HepG2 (cell line): ENCODE results near the gene AK9.

Source experiments
- CBX1 ChIP-seq: IDR thresholded peaks from one replicate; pipeline ENCODE4 v1.6.1; 2016; ENCODE audit warnings: antibody characterized with exemption, low read depth
- CTCF ChIP-seq: sonication (generic); formaldehyde crosslinking; IDR thresholded peaks from 2 replicates; pipeline ENCODE4 v1.5.0; 2020; ENCODE audit warnings: mild to moderate bottlenecking, missing genetic modification reagents, moderate library complexity
- ELF4 ChIP-seq: sonication (generic); formaldehyde crosslinking; IDR thresholded peaks from 2 replicates; pipeline ENCODE4 v1.5.0; 2020; ENCODE audit warnings: missing genetic modification reagents, mild to moderate bottlenecking, moderate library complexity, borderline replicate concordance
- HNF4A ChIP-seq: sonication (generic); formaldehyde crosslinking; IDR thresholded peaks from 2 replicates; pipeline ENCODE4 v1.4.0; 2020; ENCODE audit warnings: missing genetic modification reagents
- JUN ChIP-seq: sonication (generic); formaldehyde crosslinking; IDR thresholded peaks from 2 replicates; pipeline ENCODE4 v1.4.0; 2020; ENCODE audit warnings: mild to moderate bottlenecking, missing genetic modification reagents
- MYC ChIP-seq: sonication (generic); formaldehyde crosslinking; IDR thresholded peaks from 2 replicates; pipeline ENCODE4 v1.9.0; 2021; ENCODE audit warnings: missing genetic modification reagents, borderline replicate concordance
- NFKB2 ChIP-seq: sonication (generic); formaldehyde crosslinking; IDR thresholded peaks from 2 replicates; pipeline ENCODE4 v1.4.0; 2020; ENCODE audit warnings: missing genetic modification reagents, borderline replicate concordance
- ONECUT2 ChIP-seq: sonication (generic); formaldehyde crosslinking; IDR thresholded peaks from 2 replicates; pipeline ENCODE4 v1.4.0; 2020; ENCODE audit warnings: missing genetic modification reagents
- SNAPC4 ChIP-seq: sonication (generic); formaldehyde crosslinking; IDR thresholded peaks from 2 replicates; pipeline ENCODE4 v1.4.0; 2020; ENCODE audit warnings: mild to moderate bottlenecking, missing genetic modification reagents
- SP2 ChIP-seq: sonication (generic); formaldehyde crosslinking; IDR thresholded peaks from 2 replicates; pipeline ENCODE4 v1.5.1; 2020; ENCODE audit warnings: mild to moderate bottlenecking, missing genetic modification reagents
- ZNF572 ChIP-seq: sonication (generic); formaldehyde crosslinking; IDR thresholded peaks from 2 replicates; pipeline ENCODE4 v1.5.1; 2020; ENCODE audit warnings: mild to moderate bottlenecking, missing genetic modification reagents

- TF ChIP-seq ZNF572 (CRISPR knock-in tag) (no peak), JUN (CRISPR knock-in tag) (no peak), ONECUT2 (no peak), CBX1 (no peak), CTCF (CRISPR knock-in tag) (no peak), SNAPC4 (CRISPR knock-in tag) (no peak), ELF4 (CRISPR knock-in tag) (no peak), HNF4A (CRISPR knock-in tag) (no peak), MYC (CRISPR knock-in tag) (no peak), NFKB2 (CRISPR knock-in tag) (no peak), SP2 (no peak)
These were observed 174.1 kb downstream of the AK9 start for GRCh38 chr6:109516929-109517328.
